HAP-1 (cell line): ENCODE measurements around the gene ITFG1.
A peak's percentile ranks its signal among the peaks of the same experiment; 100 is the strongest.

ENCODE experiments used
- DNase-seq, 2 experiments: peaks; one replicate each; pipeline ENCODE4 v3.0.0-alpha.2; 2016 to 2020; ENCODE audit warnings: low spot score in 2 of 2
- H3K27me3 ChIP-seq: fragments of 250-450 bp; sonication (Bioruptor Pico); 2 replicates; pipeline ENCODE4 v1.5.1; 2020; ENCODE audit warnings: low read depth, mild to moderate bottlenecking, moderate library complexity
- H3K36me3 ChIP-seq: fragments of 250-450 bp; sonication (Bioruptor Pico); replicated peaks from 2 replicates; pipeline ENCODE4 v1.5.1; 2020; ENCODE audit warnings: mild to moderate bottlenecking
- H3K4me1 ChIP-seq: fragments of 250-450 bp; sonication (Bioruptor Pico); 2 replicates; pipeline ENCODE4 v1.5.1; 2020; ENCODE audit warnings: mild to moderate bottlenecking
- H3K4me3 ChIP-seq: fragments of 250-450 bp; sonication (Bioruptor Pico); 2 replicates; pipeline ENCODE4 v1.5.1; 2020; ENCODE audit warnings: mild to moderate bottlenecking, moderate library complexity
- H3K9me3 ChIP-seq: fragments of 250-450 bp; sonication (Bioruptor Pico); 2 replicates; pipeline ENCODE4 v1.5.1; 2020; ENCODE audit warnings: mild to moderate bottlenecking, moderate library complexity
- in situ Hi-C: fragments of 300-500 bp; cut with MboI; formaldehyde crosslinking; loops from 3 replicates; pipeline ENCODE4 v1.14.3; 2020; ENCODE audit warnings: low sequenced_read_pairs, inconsistent platforms, mixed read lengths

Gene ITFG1

DNA sequence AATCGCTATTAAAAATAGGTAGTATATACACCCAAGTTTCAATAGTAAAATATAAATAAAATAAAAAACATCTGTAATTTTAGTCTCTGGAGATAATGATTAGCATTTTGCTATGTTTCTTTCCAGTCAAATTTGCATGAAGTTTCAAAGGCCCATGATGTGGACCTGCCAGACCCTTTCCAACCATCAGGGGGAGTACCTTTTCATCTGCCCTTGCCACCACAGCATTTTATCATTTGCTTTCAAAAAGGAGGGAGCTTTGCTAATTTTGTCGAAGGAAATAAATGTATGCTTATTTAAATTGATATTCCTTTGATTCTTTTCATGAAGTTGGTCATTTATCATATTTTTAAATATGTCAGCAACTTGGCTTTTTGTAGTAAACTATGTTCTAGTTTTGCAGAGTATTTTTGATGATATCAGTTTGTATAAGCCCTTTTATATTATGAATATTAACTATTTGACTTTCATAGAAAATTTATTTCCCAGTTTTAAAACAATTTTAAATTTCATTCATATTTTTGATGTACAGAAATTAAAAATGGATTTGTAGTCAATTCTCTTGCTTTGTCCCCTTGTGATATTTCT is 201.9 kb downstream of the ITFG1 start:
- peak; percentile 53 to 60 for DNase-seq
- Histone ChIP-seq H3K36me3 (peaks cover 6% of the 10 kb centered on the region; the same call in 1 of the 2 replicates), H3K9me3 (no peaks in the 10 kb centered on the region), H3K4me1 (peaks cover 12% of the 10 kb centered on the region), H3K27me3 (no peaks in the 10 kb centered on the region), H3K4me3 (no peak overlapping the region)
- in situ Hi-C loops = no loop called here

DNA sequence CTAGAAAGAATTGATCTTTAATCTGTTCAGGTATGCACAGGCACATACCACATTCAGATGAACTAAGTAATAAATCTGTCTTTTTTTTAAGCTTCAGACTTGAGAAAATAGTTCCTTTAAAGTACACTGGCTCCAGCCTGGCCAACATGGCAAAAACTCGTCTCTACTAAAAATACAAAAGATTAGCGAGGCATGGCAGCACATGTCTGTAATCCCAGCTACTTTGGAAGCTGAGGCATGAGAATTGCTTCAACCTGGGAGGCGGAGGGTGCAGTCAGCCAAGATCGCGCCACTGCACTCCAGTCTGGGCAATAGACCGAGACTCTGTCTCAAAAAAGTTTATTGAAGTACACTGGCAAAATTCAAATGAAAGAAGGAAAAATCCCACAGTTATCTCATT is 206.1 kb downstream of the ITFG1 start:
- Histone ChIP-seq H3K27me3 (no peaks in the 10 kb centered on the region), H3K4me1 (peaks cover 12% of the 10 kb centered on the region), H3K36me3 (peaks cover 6% of the 10 kb centered on the region; the same call in 1 of the 2 replicates), H3K9me3 (no peaks in the 10 kb centered on the region), H3K4me3 (no peak overlapping the region)
- in situ Hi-C loops = no loop called here
- DNase-seq = peak in 1 of 2 experiments; percentile 30

DNA sequence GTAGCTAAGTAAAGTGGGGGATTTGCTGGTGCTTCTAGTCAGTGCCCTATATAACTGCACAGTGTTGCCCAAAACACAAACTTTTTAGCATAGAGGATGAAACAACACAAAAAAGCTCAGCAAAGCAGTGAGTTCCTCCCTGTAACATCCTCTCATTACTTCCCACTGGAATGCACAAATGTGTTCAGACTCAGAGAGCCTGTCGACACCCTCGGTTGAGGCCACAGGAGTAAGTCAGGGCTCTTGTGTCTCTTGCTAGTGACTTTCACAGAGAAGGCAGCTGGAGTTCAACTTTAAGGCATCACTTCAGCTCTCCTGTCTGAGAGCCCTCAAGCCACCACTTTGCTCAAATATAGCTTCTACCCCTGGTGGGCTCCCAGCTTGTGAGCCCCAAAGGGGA is 209.9 kb downstream of the ITFG1 start:
- no peak overlapping the region for H3K4me3 ChIP-seq
- no peaks in the 10 kb centered on the region for H3K9me3 ChIP-seq
- DNase-seq = no peak
- in situ Hi-C loops = no loop called here
- H3K4me1 ChIP-seq = peaks cover 12% of the 10 kb centered on the region
- no peaks in the 10 kb centered on the region for H3K27me3 ChIP-seq
- no peaks in the 10 kb centered on the region; the same call in 1 of the 2 replicates for H3K36me3 ChIP-seq

DNA sequence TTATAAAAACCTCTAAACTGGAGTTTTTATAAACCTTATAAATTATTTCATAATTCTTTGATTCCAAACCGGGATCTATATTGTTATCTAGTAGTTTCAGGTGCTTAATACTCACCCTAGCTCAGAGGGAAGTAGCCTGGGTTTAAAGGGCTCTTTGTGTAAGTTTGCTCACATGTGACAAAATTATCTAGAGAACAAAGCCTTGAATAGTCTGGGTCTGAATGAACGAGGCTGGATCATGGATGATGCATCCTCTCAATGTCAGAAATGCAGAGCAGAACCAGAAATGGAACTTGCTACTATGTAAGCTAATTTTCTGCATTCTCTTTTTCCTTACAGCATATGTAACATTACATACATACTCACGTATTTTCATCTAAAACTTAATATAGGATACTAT is 213.2 kb downstream of the ITFG1 start:
- H3K36me3 ChIP-seq = no peaks in the 10 kb centered on the region
- in situ Hi-C loops = no loop called here
- DNase-seq = no peak
- H3K9me3 ChIP-seq = no peaks in the 10 kb centered on the region
- H3K27me3 ChIP-seq = no peaks in the 10 kb centered on the region
- no peak overlapping the region for H3K4me3 ChIP-seq
- H3K4me1 ChIP-seq = no peaks in the 10 kb centered on the region

DNA sequence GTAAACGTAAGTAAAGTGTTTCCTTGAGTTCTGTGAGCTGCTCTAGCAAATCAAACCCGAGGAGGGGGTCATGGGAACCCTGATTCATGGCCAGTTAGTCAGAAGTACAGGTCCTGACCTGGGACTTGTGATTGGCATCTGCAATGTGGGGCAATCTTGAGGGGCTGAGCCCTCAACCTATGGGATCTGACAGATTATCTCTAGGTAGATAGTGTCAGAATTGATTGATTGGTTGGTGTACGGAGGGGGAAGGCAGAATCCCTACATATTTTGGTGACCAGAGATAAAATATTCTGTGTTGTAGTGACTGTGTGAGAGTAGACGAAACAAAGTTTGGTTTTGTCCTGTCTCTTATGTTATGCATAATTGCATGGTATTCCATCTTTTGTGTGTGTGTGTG is 216.7 kb downstream of the ITFG1 start:
- Histone ChIP-seq H3K4me1 (no peaks in the 10 kb centered on the region), H3K9me3 (no peaks in the 10 kb centered on the region), H3K27me3 (no peaks in the 10 kb centered on the region), H3K36me3 (no peaks in the 10 kb centered on the region), H3K4me3 (no peak overlapping the region)
- DNase-seq = no peak
- in situ Hi-C loops = no loop called here

DNA sequence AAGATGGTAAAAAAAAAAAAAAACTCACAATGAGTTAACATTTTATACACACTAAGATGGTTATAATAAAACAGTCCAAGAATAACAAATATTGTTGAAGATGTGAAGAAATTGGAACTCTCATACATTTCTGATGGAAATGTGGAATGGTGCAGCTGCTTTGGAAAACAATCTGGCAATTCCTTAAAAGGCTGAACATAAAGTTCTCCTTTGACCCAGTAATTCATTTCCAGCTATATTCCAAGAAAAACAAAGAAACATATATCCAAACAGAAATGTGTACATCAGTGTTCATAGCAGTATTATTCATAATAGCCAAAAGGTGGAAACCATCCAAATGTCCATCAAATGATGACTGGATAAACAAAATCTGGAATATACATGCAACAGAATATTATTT is 219.8 kb downstream of the ITFG1 start:
- in situ Hi-C loops = no loop called here
- Histone ChIP-seq H3K9me3 (no peaks in the 10 kb centered on the region), H3K4me1 (no peaks in the 10 kb centered on the region), H3K36me3 (no peaks in the 10 kb centered on the region), H3K4me3 (no peak overlapping the region), H3K27me3 (no peaks in the 10 kb centered on the region)
- no peak for DNase-seq

DNA sequence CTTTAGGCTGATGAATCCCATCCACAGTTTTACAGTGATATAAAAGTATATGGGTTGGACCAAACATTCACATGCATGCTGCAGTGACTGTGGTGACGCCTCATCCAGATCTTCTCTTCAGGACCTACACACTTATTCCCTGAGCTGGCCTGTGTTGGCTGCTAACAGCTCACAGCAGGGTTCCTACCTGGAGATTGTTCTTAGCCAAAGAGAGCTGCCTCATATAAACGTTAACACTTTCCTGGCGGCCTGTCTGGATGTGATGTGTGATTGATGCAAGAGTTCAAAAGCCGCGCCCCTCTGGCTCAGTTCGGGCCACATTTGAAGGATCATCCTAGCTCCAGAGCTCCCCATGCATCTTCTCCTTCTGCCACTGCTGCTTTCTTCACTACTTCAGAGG is 224.1 kb downstream of the ITFG1 start:
- in situ Hi-C loops = no loop called here
- H3K27me3 ChIP-seq = no peaks in the 10 kb centered on the region
- no peaks in the 10 kb centered on the region for H3K36me3 ChIP-seq
- H3K4me3 ChIP-seq = no peak overlapping the region
- DNase-seq = no peak
- no peaks in the 10 kb centered on the region for H3K9me3 ChIP-seq
- no peaks in the 10 kb centered on the region for H3K4me1 ChIP-seq

DNA sequence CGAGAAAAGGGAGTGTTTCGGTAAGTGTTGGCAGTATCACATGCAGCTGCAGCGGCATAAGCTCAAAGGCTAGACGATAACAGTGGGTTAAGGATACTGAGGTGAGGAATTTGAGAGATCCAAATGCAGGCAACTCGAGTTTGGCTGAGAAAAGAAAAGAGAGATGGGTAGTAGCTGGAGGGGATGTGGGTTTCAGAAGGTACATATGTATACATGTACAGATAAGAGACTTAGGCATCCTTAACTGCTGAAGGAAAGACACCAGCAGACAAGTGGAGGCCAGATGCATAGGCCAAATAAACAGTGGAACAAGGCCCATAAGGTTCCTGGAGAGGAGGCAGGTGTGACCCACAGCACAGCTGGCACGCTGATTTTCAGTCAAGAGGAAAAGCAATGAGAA is 230.6 kb downstream of the ITFG1 start:
- no peaks in the 10 kb centered on the region for H3K36me3 ChIP-seq
- DNase-seq = no peak
- no peak overlapping the region for H3K4me3 ChIP-seq
- no peaks in the 10 kb centered on the region for H3K4me1 ChIP-seq
- H3K9me3 ChIP-seq = no peaks in the 10 kb centered on the region
- no peaks in the 10 kb centered on the region for H3K27me3 ChIP-seq
- in situ Hi-C loops = no loop called here

DNA sequence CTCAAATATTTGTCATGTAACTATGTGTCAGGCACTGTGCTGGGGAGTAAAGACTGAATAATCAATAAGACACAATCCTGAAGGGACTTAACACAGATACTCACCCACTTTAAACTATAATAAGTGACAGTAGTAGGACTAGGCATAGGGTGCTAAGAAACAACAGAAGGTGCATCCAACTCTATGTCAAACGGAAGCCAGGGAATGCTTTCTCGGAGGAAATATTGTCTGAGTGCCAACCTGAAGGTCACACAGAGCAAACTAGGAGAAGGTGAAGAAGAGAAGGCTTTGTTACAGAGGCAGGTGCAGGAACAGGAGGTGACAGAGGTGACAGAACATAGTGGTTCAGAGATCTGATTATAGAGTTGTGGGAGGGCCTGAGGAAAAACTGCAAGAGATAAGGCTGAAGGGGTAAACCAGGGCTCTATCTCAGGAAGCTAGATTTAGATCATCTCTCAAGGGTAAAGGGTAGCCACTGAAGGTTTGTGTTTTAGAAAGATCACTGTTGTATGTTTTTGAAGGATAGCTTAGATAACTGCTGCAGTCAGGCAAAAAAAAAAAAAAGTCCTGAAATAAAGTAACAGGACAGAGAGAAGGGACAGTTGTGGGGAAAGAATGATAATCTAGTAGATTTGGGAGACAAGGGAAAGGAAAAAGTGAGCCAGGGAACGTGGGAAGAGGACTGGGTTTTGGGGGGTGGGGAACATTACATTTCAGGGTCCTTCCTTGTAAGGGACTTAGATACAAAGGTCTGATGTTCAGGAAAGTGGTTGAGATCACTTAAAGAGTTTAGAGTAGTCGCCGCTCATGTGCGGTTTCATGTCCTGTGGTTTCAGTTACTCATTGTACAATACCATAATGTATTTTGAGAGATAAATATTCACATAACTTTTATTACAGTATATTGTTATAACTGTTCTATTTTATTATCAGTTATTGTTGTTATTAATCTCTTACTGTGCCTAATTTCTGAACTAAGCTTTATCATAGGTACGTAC is 231.5 kb downstream of the ITFG1 start:
- Histone ChIP-seq H3K4me1 (no peaks in the 10 kb centered on the region), H3K27me3 (no peaks in the 10 kb centered on the region), H3K4me3 (no peak overlapping the region), H3K9me3 (no peaks in the 10 kb centered on the region), H3K36me3 (no peaks in the 10 kb centered on the region)
- in situ Hi-C loops = no loop called here
- no peak for DNase-seq

DNA sequence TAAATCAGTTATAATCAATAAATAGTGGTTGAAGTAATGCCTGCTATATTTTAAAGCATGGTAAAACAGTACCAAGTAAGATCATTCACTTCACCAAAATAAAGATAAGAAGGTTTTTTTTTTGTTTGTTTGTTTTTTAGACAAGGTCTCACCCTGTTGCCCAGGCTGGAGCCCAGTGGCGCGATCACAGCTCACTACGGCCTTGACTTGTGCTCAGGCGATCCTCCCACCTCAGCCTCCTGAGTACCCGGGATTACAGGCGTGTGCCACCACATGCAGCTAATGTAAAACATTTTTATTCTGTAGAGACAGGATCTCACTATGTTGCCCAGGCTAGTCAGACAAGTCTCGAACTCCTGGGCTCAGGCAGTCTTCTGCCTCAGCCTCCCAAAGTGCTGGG is 232.6 kb downstream of the ITFG1 start:
- no peak overlapping the region for H3K4me3 ChIP-seq
- DNase-seq = no peak
- H3K9me3 ChIP-seq = no peaks in the 10 kb centered on the region
- no peaks in the 10 kb centered on the region for H3K27me3 ChIP-seq
- no peaks in the 10 kb centered on the region for H3K4me1 ChIP-seq
- no peaks in the 10 kb centered on the region for H3K36me3 ChIP-seq
- in situ Hi-C loops = no loop called here

DNA sequence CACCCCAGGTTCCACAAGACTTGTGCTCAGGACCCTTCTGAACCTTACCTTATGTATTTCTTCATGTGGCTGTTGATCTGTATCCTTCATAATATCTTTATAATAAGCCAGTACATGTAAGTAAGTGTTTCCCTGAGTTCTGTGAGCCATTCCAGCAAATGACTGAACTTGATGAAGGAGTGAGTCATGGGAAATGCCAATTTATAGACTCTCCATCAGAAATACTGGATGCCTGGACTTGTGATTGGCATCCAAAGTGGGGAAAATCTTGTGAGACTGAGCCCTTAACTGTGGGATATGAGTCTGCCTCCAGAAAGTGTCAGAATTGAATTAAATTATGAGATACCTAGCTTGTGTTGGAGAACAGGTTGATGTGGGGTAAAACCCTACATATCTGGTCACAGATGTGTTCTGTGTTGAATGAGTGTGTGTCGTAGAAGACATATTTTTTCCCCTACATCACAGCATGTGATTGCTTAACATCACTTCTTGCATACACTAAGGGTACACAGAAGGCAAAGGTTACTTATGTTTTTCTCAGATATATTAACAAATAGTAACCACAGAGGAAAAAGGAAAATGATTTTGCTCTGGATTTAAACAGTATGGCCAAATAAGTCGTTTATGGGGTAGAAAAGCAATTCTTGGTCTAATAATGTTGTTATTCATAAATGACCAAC is 247.0 kb downstream of the ITFG1 start:
- Histone ChIP-seq H3K9me3 (no peaks in the 10 kb centered on the region), H3K4me1 (no peaks in the 10 kb centered on the region), H3K36me3 (no peaks in the 10 kb centered on the region), H3K27me3 (no peaks in the 10 kb centered on the region), H3K4me3 (no peak overlapping the region)
- no peak for DNase-seq
- in situ Hi-C loops = no loop called here

DNA sequence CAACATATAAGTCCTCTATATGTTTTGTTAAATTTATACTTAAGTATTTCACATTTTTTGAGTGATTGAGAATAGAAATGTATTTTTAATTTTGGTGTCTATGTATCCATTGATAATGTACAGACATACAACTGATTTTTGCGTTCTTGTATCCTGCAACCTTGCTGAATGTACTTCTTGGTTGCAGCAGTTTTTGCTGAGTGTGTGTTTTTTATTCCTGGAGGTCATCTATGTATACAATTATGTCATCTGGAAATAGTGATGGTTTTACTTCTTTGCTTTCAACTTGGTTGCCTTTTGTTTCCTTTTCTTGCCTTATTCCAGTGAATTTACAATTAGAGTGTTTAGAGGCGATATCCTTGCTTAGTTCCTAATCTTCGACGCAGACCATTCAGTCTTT is 249.6 kb downstream of the ITFG1 start:
- DNase-seq = no peak
- Histone ChIP-seq H3K9me3 (no peaks in the 10 kb centered on the region), H3K36me3 (no peaks in the 10 kb centered on the region), H3K4me3 (no peak overlapping the region), H3K4me1 (no peaks in the 10 kb centered on the region), H3K27me3 (no peaks in the 10 kb centered on the region)
- in situ Hi-C loops = no loop called here

DNA sequence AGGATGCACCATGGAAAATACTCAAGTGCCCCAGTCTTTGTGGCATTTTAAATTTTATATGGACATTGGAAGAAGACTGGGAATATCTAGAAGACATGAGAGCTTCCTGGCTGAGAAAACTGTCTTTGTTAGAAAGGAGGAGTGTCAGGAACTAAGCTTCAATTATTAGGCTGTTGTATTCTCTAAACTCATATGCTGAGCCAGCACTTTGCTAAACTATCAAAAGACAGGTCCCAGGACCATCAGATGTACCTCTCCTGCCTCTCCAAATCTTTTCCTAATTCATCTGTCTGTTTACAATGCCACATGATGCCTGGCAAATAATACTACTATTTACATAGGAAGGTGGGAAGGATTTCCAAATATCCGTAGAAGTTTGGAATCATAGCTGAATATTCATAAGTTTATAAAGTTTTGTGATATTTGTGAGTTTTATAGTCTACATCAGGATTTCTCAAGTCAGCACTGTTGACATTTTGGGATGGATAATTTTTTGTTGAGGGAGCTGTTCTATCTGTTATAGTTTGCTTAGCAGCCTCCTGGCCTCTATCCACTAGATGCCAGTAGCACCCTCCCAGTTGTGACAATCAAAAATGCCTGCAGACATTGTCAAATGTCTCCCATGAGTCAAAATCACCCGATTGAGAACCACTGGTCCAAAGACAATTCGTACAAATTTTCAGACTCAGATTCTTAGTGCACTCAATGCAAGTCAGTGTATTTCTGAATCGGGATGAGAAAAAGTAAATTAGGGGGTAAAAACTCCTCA is 255.9 kb downstream of the ITFG1 start:
- in situ Hi-C loops = no loop called here
- no peaks in the 10 kb centered on the region for H3K36me3 ChIP-seq
- no peaks in the 10 kb centered on the region for H3K4me1 ChIP-seq
- DNase-seq = no peak
- H3K27me3 ChIP-seq = no peaks in the 10 kb centered on the region
- H3K9me3 ChIP-seq = no peaks in the 10 kb centered on the region
- H3K4me3 ChIP-seq = no peak overlapping the region
